Posterior cingulate gyrus (tissue), 11 donors: Measurements from ENCODE around the gene CPEB4.

Source experiments
- DNase-seq, 10 donors: peaks; one replicate each; pipeline versions ENCODE4 v3.0.0 to v3.0.0-alpha.2; 2020 to 2021; ENCODE audit warnings: mixed read lengths in 3 of 10
- intact Hi-C: fragments of 100-400 bp; cut with DNase I; formaldehyde crosslinking; loops from one replicate; pipeline ENCODE4 v1.15.1; 2023

CPEB4 gene

GRCh38 chr5:173883347-173883924 lies 4.7 kb upstream of the CPEB4 start:
- DNase-seq, result no peak
- intact Hi-C loops, result loop anchor here (10.0 kb wide), 1 partner anchor 99 kb away; no protein-coding TSS in a partner anchor

GRCh38 chr5:173884402-173885053 lies 3.6 kb upstream of the CPEB4 start:
- DNase-seq, result no peak
- intact Hi-C loops, result loop anchor here (2.0 to 10.0 kb wide), 3 partner anchors 100 to 266 kb away; no protein-coding TSS in a partner anchor

GRCh38 chr5:173885054-173885443 lies 3.1 kb upstream of the CPEB4 start:
- no peak for DNase-seq
- intact Hi-C loops, result loop anchor here (2.0 to 10.0 kb wide), 3 partner anchors 100 to 266 kb away; no protein-coding TSS in a partner anchor

DNA sequence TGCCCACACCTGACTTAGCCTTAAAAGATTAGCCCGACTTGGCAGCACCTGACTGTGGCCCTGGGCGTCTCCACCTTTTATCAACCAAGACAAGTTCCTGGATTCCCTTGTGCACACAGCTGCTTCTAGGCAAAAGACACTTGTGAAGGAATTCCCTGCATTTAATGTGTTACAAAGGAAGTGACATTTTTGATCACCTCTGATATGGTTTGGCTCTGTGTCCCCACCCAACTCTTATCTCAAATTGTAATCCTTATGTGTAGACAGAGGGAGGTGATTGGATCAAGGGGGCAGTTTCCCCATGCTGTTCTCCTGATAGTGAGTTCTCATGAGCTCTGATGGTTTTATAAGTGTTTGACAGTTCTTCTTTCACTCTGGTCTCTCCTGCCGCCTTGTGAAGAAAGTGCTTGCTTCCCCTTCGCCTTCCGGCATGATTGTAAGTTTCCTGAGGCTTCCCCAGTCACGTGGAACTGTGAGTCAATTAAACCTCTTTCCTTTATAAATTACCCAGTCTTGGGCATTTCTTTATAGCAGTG lies 2.6 kb upstream of the CPEB4 start:
- no peak for DNase-seq
- intact Hi-C loops, result loop anchor here (2.0 to 10.0 kb wide), 3 partner anchors 101 to 267 kb away; no protein-coding TSS in a partner anchor

DNA sequence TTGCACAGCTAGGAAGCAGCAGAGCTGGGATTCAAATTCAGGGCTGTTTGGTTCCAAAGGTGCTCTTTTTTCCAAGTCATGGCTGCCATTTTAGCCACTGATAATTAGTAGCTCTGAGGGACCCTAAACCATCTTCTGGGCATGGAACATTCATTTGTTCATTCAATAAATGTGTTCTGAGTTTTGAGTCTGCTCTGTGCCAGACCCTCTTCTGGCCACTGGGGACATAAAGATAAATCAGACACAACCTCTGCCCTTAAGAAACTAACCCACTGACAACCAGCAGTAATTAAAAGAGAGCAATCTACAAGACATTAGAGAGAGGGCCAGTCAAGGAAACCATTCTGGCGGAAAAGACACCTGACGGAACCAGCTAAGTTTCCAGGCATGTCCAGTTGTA lies 2.0 kb upstream of the CPEB4 start:
- DNase-seq, result no peak
- intact Hi-C loops, result loop anchor here (5.0 to 10.0 kb wide), 2 partner anchors 101 to 214 kb away; no protein-coding TSS in a partner anchor

DNA sequence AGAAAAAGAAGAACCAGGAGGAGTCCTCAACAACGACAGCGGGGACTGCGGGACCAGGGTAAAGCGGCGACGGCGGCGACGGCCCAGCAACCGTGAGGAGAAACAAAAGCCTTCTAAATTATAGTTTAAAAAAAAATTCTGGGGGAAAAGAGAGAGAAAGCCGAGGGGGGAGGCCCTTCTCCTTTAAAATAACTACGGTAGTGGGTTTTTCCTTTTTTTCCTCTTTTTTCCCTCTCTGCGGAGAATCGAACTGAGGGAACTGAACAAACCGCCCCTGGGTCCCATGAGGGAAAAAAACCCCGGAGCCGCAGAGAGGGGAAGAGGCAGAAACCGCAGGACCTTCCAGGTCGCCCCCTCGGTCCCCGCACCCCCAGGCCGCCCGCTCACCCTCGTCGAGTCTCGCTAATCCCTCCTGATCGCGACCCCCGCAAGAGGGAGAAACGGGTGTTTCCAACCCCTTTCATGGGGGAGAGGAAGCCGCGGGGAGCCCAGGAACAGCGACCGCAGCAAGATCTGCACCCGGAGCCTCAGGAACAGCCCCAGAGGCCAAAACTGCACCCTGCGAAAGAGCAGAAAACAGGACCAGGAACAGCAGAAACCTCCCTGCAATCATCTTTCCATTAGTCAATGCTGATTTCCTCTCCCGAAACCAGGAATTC lies 453 bp downstream of the CPEB4 start:
- peak in 2 of 10 donors; percentile 13 to 80 for DNase-seq
- intact Hi-C loops, result loop anchor here (5.0 to 10.0 kb wide), 2 partner anchors 104 to 216 kb away; no protein-coding TSS in a partner anchor

DNA sequence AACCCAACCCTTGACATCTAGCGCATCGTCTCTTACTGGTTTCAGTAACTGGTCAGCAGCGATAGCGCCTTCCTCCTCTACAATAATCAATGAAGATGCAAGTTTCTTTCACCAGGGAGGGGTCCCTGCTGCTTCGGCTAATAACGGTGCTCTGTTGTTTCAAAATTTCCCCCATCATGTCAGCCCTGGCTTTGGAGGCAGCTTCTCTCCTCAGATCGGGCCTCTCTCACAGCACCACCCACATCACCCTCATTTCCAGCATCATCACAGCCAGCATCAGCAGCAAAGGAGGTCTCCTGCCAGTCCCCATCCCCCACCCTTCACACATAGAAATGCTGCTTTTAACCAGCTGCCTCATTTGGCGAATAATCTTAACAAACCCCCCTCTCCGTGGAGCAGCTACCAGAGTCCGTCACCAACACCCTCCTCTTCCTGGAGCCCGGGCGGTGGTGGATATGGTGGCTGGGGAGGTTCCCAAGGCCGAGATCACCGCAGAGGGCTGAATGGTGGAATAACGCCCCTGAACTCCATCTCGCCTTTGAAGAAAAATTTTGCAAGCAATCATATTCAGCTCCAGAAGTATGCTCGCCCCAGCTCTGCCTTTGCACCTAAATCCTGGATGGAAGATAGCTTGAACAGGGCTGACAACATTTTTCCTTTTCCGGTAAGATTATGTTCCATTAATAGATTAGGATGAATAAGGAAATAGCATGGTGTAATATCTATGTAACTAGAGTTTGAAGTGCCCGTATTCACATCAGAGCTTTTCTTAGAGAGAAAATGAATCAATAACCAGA lies 2.2 kb downstream of the CPEB4 start:
- intact Hi-C loops, result loop anchor here (5.0 kb wide), 1 partner anchor 82 kb away; no protein-coding TSS in a partner anchor
- peak; percentile 40 to 93 (median 58) for DNase-seq

GRCh38 chr5:173891308-173892116 lies 3.4 kb downstream of the CPEB4 start:
- no peak for DNase-seq
- intact Hi-C loops, result loop anchor here (5.0 kb wide), 1 partner anchor 81 kb away; no protein-coding TSS in a partner anchor

GRCh38 chr5:173893192-173893561 lies 5.0 kb downstream of the CPEB4 start:
- intact Hi-C loops, result loop anchor here (5.0 kb wide), 1 partner anchor 79 kb away; no protein-coding TSS in a partner anchor
- DNase-seq, result no peak

GRCh38 chr5:173895401-173896165 lies 7.4 kb downstream of the CPEB4 start:
- DNase-seq, result no peak
- intact Hi-C loops, result no loop called here

DNA sequence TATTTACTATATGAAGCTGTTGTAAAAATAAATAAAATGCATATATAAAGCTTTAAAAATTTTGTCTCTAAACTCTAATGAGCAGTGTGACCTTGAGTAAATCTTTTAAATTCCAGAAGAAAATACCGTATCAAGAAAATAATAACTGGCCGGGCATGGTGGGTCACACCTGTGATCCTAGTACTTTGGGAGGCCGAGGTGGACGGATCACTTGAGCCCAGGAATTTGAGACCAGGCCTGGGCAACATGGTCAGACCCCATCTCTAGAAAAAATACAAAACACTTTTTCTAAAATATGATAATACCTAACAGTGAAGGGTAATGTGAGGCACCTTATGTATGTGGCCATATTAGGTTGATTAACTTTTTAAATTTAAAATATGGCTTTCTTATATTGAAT lies 8.5 kb downstream of the CPEB4 start:
- intact Hi-C loops, result no loop called here
- no peak for DNase-seq

- intact Hi-C loops, result no loop called here
- DNase-seq, result no peak
These were observed 13.6 kb downstream of the CPEB4 start for GRCh38 chr5:173901705-173902104.

- intact Hi-C loops, result no loop called here
- DNase-seq, result no peak
These were observed 14.2 kb downstream of the CPEB4 start for GRCh38 chr5:173902334-173902733.

DNA sequence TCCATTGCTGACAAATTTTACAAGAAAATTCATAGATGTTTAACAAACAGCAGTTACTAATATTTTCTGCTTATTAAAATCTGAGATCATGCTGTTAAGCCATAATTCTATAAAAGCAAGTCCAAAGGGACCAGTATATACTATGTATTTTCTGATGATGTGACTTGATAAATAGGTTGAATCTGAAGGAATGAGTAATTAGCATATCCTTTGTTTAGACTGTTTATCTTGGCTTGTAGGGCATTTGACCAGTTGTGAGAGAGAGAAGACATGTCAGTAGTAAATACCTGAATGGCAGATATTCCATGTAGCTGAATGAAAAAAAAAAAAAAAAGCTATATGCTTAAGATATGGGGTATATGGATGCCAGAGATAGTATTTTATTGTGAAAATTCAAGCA lies 14.6 kb downstream of the CPEB4 start:
- intact Hi-C loops, result no loop called here
- DNase-seq, result no peak

DNA sequence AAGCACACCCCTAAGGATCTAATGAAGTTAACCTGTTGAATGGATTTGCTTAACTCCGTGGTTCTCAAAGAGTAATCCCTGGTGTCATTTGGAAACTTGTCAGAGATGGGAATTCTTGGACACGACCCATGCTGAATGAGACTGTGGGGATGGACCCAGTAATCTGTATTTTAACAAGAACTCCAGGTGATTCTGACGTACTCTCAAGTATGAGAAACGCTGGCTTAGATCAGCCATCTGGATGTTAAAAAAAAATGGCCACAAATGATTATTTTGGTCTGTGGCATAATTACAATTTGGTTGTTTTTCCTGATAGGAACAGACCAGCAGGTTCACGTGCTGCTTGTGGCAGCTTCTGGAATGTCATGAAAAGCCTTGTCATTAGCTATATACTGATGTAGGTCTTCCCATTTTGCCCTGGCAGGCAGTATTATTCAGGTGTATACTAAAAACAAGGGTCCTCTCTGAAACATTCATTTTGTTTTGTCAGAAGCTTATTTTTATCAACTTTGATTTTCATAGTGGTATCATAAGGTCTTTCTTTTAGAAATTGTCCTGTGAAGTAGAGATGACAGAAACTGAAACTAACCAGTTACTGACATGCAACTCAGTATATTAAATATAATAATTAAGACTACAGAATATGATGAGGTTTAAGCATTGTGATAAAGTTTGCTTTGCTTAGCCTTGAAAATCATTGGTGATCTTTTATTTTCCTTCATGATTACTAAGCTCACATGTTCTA lies 15.4 kb downstream of the CPEB4 start:
- DNase-seq, result no peak
- intact Hi-C loops, result no loop called here

DNA sequence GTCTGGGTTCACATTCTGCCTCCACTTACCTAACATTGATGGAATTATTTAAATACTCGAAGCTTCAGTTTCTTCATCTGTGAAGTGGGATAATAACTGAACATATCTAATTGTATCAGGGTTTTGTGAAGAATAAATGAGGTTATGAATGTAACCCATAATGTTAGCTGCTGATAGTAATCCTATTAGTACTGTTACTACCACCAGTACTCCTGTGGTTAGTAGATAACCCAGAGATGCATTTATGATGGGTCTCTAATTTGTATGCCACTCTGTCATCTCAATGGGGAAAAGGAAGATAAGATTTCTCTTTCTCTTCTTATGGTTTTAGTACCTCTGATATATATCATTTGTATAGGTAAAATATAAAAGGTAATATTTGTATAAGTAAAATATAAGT lies 16.0 kb downstream of the CPEB4 start:
- no peak for DNase-seq
- intact Hi-C loops, result no loop called here

DNA sequence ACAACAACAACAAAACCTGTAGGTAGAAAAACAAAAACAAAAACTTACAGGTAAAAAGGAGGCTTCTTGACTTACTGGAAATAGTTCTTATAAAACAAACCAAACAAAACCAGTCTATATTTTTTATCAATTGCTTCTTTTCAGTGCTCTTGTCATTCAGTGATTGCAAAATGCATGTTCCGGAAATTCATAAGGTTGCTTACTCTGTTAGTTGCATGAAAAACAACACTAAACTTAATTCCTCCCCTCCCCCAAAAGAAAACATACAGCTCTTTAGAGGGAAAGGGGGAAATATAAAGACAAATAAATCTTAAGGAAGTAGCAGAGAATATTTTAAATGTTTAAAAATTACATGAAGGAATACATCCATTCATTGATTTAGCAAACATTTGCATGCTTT lies 19.1 kb downstream of the CPEB4 start:
- intact Hi-C loops, result no loop called here
- no peak for DNase-seq
